SK-N-MC (cell line): ENCODE measurements around the gene CCL1.

Source experiments
- EZH2 ChIP-seq: fragments of 200-600 bp; sonication (generic); IDR thresholded peaks from one replicate; pipeline ENCODE4 v1.6.1; 2017; ENCODE audit warnings: antibody characterized with exemption
- FOXP2 ChIP-seq: optimal IDR thresholded peaks from 2 replicates; pipeline ENCODE3; 2011; ENCODE audit warnings: mild to moderate bottlenecking, moderate library complexity; ENCODE audit not compliant: insufficient read depth; ENCODE audit errors: extremely low read length, control extremely low read depth
- POLR2AphosphoS5 ChIP-seq: IDR thresholded peaks from 2 replicates; pipeline ENCODE4 v1.6.1; 2012; ENCODE audit warnings: mild to moderate bottlenecking, low read depth, low read length, borderline replicate concordance

- TF ChIP-seq POLR2AphosphoS5 (no peak), EZH2 (no peak), FOXP2 (no peak)
Measured at GRCh38 chr17:34321964-34322363, 41.1 kb downstream of the CCL1 start.
